Right atrium auricular region (tissue), 2 donors: ENCODE measurements around the gene PPEF1. TPM values are rescaled to one million over a fixed set of nuclear protein-coding genes. Genes with fewer than 3 reads are reported as not detected.

ENCODE experiments used
- DNase-seq: peaks from one replicate; pipeline ENCODE4 v3.0.0-alpha.2; 2019; ENCODE audit warnings: low spot score
- H3K27ac ChIP-seq, 2 donors: fragments of 200-600 bp; sonication (generic); 1 replicate in 1 of 2; 2 replicates in 1 of 2; pipeline ENCODE4 v1.5.1; 2016 to 2019
- H3K27me3 ChIP-seq, 2 donors: fragments of 200-600 bp; sonication (generic); one replicate each; pipeline versions ENCODE4 v1.5.1 to v1.6.0; 2017 to 2019
- H3K36me3 ChIP-seq: fragments of 200-600 bp; sonication (generic); one replicate; pipeline ENCODE4 v1.5.1; 2016
- H3K4me1 ChIP-seq, 2 donors: fragments of 200-600 bp; sonication (generic); one replicate each; pipeline versions ENCODE4 v1.5.1 to v1.6.0; 2017 to 2019
- H3K4me3 ChIP-seq, 2 donors: fragments of 200-600 bp; sonication (generic); 1 replicate in 1 of 2; 2 replicates in 1 of 2; pipeline ENCODE4 v1.5.1; 2017 to 2019; ENCODE audit warnings: mild to moderate bottlenecking in 1 of 2, moderate library complexity in 1 of 2
- H3K9me3 ChIP-seq, 2 donors: fragments of 200-600 bp; sonication (generic); one replicate each; pipeline ENCODE4 v1.5.1; 2019
- CTCF ChIP-seq, 2 donors: fragments of 200-600 bp; sonication (generic); IDR thresholded peaks; one replicate each; pipeline ENCODE4 v1.5.1; 2019; ENCODE audit warnings: antibody characterized with exemption in 2 of 2
- total RNA-seq, 2 donors: library from RNA; depleted of rRNA; stranded (reverse); fragments of >200 nt; gene quantifications; one replicate each; pipeline ENCODE4 v1.1.0, GENCODE V29; 2016

PPEF1 gene
- total RNA-seq, 2 donors from 2014 or later, result 0.78 to 1.1 TPM

GRCh38 chrX:18873189-18873791 lies 165.8 kb downstream of the PPEF1 start:
- DNase-seq, result no peak
- Histone ChIP-seq H3K36me3 (no peaks in the 10 kb centered on the region), H3K4me1 (peaks cover 0 to 27% of the 10 kb centered on the region in 2 donors), H3K9me3 (no peaks in the 10 kb centered on the region), H3K27ac (peak overlapping the region; percentile 76 to 83), H3K4me3 (peak overlapping the region in 1 of 2 donors; percentile 17), H3K27me3 (no peaks in the 10 kb centered on the region)
- TF ChIP-seq CTCF (IDR thresholded peaks at IDR 0.05), result no peak

- no peak for TF ChIP-seq CTCF (IDR thresholded peaks at IDR 0.05)
- H3K4me3 ChIP-seq, result no peak overlapping the region
- H3K27ac ChIP-seq, result peak overlapping the region; percentile 76 to 83
- no peaks in the 10 kb centered on the region for H3K9me3 ChIP-seq
- H3K4me1 ChIP-seq, result peaks cover 0 to 27% of the 10 kb centered on the region in 2 donors
- no peaks in the 10 kb centered on the region for H3K36me3 ChIP-seq
- H3K27me3 ChIP-seq, result no peaks in the 10 kb centered on the region
- DNase-seq, result no peak
Measured at GRCh38 chrX:18873836-18874235, 166.4 kb downstream of the PPEF1 start.

GRCh38 chrX:18874560-18875255 lies 167.3 kb downstream of the PPEF1 start:
- no peaks in the 10 kb centered on the region for H3K36me3 ChIP-seq

GRCh38 chrX:18875256-18875878 lies 167.9 kb downstream of the PPEF1 start:
- H3K36me3 ChIP-seq, result no peaks in the 10 kb centered on the region
- H3K4me1 ChIP-seq, result peaks cover 0 to 27% of the 10 kb centered on the region in 2 donors
- H3K27me3 ChIP-seq, result no peaks in the 10 kb centered on the region
- H3K27ac ChIP-seq, result peak overlapping the region in 1 of 2 donors; percentile 43
- no peak overlapping the region for H3K4me3 ChIP-seq
- DNase-seq, result no peak
- no peak for TF ChIP-seq CTCF (IDR thresholded peaks at IDR 0.05)
- no peaks in the 10 kb centered on the region for H3K9me3 ChIP-seq

More at GRCh38 chrX:18874560-18875255, 167.3 kb downstream of the PPEF1 start:
- H3K4me3 ChIP-seq, result no peak overlapping the region
- no peak for DNase-seq
- H3K27me3 ChIP-seq, result no peaks in the 10 kb centered on the region
- no peak for TF ChIP-seq CTCF (IDR thresholded peaks at IDR 0.05)
- H3K27ac ChIP-seq, result peak overlapping the region in 1 of 2 donors; percentile 43
- H3K9me3 ChIP-seq, result no peaks in the 10 kb centered on the region
- H3K4me1 ChIP-seq, result peaks cover 0 to 27% of the 10 kb centered on the region in 2 donors

- no peak overlapping the region for H3K4me3 ChIP-seq
- no peak for TF ChIP-seq CTCF (IDR thresholded peaks at IDR 0.05)
- H3K4me1 ChIP-seq, result peaks cover 0 to 12% of the 10 kb centered on the region in 2 donors
- no peak overlapping the region for H3K27ac ChIP-seq
- H3K36me3 ChIP-seq, result no peaks in the 10 kb centered on the region
- H3K27me3 ChIP-seq, result no peaks in the 10 kb centered on the region
- DNase-seq, result no peak
- H3K9me3 ChIP-seq, result no peaks in the 10 kb centered on the region
Measured at GRCh38 chrX:18877469-18877868, 170.0 kb downstream of the PPEF1 start.

Other genes with a start within 250 kb of the PPEF1 start
- not detected for gene RS1, start 35.5 kb upstream of the PPEF1 start, total RNA-seq